HG03108 (cell line): Measurements from ENCODE around the gene CXorf65.

Experiments used
- ATAC-seq: cut with Tn5 transposase; IDR thresholded peaks from one replicate; pipeline ENCODE4 v1.9.1; 2021; ENCODE audit warnings: moderate library complexity; ENCODE audit not compliant: unreplicated experiment

CXorf65 gene

DNA sequence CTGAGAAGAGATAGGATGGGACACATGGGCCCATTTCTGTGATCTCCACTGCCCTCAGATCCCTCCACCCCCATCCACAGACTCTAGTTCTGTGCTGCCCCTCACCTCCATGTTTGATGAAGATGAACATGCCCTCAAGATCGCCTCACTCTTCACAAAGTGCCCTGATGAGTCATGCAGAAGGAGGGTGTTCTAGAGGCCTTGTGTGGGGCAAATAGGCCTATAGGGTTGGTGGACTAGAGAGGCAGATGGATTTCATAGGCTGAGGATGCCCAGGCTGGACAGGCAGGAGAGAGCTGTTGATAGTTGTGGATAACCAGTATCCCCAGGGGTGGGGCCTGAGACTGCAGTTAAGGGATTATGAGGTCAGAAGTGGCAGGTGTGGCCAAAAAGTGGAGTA, at the start of gene CXorf65:
TSS of gene CXorf65 (minus strand) at position 314 of the 400 bp plus-strand sequence. CDS start at position 130, 184 bp downstream.
- no peak for ATAC-seq

DNA sequence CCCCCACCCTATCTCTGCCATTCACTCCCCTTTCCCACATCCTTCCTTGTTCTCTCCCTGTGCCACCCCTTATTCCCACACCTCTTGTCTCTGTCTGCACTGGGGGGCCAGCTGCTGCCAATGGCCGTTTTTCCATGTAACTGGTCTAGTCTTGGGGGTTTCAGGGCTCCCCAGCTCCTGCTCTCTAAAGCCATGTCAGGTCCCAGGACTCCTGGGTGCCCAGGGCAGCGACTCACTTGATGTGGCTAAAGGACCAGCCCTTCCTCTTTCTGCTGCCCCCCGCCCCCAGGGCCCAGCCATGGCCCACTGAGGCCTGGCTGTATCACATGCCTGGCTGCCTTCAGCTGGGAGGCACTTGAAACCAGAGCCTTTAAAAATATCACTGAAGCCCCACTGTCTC, 48.1 kb upstream of the CXorf65 start:
- ATAC-seq: no peak

GRCh38 chrX:71154196-71154595, 47.7 kb upstream of the CXorf65 start:
- ATAC-seq: no peak

DNA sequence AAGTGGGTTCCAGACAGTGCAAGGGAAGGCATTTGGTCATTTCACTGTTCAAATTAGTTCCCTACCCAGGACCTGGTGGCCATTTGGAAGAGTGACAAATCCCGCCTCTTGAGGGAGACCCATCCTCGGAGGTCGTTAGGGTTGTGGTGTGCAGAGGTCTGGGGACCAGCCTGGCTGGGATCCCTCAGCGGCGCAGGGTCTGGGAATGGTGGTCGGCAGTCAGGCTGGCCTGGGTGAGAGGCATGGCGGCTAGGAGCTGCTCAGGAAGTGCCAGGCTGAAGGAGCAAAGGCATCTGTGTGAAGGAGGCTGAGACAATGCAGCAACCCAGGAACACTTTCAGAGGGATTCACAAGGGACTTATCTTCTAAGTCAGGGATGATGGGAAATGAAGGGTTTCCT, 44.8 kb upstream of the CXorf65 start:
- ATAC-seq: no peak

DNA sequence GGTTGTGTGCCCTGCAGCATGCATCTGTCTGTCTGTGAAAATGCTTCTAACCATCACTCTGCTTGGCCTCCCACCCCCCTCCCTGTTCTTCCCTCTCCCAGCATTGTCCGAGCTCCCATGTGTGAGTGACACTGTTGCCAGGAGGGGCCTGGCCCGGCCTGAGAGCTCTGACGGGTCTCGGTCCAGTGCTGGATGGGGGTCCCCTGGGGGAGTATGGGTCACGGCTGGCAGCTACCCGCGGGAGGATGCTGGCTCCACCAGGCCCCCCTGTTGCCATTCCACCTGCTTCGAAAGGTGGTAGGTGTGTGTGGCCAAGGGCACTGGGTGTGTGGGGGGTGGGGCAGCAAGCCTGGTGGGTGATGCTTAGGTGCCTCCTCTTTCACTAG, 41.7 kb upstream of the CXorf65 start:
- no peak for ATAC-seq

DNA sequence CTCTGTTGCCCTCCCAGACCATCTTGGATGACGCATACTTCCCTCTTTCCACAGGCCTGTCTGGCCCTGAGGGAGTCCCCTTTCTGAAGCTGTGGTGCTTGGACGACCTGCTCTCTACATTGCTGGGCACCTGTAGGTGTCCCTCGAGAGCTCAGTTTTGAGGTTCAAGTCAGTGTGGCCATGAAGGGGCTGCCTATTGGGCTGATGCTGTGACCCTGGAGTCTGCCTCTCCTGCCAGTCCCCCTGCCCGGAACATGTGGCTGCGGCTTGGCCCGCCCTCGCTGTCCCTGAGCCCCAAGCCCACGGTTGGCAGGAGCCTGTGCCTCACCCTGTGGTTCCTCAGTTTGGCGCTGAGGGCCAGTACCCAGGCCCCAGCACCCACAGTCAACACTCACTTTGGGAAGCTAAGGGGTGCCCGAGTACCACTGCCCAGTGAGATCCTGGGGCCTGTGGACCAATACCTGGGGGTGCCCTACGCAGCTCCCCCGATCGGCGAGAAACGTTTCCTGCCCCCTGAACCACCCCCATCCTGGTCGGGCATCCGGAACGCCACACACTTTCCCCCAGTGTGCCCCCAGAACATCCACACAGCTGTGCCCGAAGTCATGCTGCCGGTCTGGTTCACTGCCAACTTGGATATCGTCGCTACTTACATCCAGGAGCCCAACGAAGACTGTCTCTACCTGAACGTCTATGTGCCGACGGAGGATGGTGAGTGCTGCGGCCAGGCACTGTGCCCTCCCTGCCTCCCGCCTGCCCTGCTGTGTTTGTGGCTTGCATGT, 41.1 kb upstream of the CXorf65 start:
- no peak for ATAC-seq

DNA sequence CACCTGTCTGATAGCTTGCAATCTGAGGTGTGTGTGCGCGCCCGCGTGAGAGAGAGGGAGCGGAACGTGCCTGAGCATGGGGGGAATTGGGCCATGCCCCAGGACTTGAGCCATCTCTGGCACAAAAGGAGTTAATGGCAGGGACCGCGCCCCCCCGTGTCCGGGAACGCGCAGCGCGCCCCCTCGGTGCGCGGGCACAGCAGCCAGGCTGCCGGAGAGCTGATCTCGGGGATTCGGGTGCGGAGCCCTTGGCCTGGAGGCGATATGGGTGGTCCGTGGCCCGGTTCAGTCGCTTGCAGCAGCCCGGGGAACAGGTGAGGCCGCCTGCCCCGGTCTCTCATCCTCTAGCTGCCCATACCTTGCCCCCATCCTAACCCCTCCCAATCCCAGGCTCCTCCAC, 38.1 kb upstream of the CXorf65 start, which contains the start of gene NLGN3:
TSS of gene NLGN3 (plus strand) at position 191 of the 400 bp plus-strand sequence. CDS start 2,909 bp downstream, outside the sequence.
- no peak for ATAC-seq

DNA sequence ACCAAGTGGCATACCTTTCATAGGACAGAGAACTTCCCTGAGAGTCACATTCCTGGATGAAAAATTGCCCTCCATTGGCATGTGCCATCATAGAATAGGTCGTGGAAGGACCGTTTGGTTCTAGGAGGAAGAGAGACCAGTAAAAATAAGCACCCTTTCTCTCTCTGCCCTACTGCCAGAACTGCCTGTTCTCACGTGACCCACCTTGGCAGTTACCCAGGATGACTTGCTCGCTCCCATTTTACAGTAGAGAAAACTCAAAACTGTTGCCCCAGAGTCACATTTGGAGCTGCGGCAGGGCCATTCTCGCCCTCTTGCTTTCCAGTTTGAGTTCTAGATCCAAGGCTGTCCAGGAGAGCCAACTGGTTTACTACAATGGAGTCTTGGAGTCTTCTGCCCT, 37.0 kb upstream of the CXorf65 start:
- no peak for ATAC-seq

GRCh38 chrX:71140440-71140839, 33.9 kb upstream of the CXorf65 start:
- no peak for ATAC-seq

DNA sequence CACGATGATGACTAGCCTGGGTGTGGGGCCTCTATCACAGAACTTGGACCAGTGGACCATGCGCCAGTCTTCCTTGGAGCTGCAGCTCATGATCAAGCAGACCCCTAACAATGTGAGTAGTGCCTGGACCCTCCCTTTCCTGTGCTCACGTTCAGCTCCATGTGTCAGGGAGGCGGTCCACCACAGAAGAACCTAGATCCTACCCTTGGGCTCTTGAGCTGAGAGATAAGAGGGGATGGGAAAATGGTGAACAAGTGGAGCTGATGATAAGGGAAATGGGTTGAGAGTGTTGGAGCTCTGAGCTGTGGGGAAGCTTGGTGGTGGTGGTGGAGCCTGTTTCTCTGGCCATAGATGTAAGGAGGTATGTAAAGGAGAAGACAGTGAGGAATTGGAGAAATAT, 25.0 kb upstream of the CXorf65 start:
- no peak for ATAC-seq

- ATAC-seq: no peak
Observed at GRCh38 chrX:71128915-71129765, 22.6 kb upstream of the CXorf65 start.

DNA sequence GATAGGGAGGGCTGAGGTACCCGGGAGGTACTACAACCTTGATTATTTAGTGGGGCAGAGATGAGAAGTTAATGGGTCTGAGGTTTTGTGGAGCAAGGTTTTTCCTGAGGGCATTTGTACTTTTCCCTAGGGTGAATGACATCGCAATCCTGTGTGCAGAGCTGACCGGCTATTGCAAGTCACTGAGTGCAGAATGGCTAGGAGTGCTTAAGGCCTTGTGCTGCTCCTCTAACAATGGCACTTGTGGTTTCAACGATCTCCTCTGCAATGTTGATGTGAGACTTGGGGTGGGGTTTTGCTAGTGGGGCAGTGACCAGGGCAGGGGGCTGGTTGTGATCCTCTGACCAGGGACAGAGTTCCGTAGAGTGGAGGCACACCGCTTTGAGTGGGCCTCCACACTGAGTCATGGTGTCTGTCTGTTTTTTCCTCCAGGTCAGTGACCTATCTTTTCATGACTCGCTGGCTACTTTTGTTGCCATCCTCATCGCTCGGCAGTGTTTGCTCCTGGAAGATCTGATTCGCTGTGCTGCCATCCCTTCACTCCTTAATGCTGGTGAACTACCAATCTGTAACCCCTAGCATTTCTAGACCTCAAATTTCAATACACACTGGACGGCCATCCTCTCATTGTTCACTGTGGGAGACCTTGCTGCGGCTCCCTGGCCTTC, 21.8 kb upstream of the CXorf65 start:
- ATAC-seq: no peak

DNA sequence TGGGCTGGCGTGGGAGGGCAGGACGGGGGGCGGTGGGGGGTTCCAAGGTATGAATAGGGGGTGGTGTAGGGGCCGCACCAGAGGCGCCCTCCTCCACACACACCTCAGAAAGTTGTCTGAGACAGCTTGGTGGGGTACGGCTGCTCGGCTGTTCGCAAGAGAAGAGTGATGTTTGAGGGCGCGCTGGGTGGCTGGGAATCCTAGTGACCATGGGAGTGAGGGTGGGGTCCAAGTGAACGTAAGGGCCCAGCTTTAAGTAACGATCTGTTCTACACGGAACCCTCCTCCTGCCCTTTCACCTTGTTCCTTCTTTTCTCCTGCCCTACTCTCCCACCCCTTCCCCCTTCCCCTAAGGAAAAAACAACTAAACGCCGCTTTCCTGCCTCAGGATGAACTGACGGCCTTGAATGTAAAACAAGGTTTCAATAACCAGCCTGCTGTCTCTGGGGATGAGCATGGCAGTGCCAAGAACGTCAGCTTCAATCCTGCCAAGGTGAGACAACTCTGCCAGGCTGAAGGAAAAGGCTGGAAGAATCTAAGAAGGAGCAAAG, 12.5 kb upstream of the CXorf65 start:
- ATAC-seq: no peak

GRCh38 chrX:71118032-71118984, 11.8 kb upstream of the CXorf65 start, which contains the start of gene MED12:
Gene MED12 (plus strand): TSS chrX:71118596. CDS start chrX:71118755, 159 bp downstream.
- ATAC-seq: peak; percentile 94

DNA sequence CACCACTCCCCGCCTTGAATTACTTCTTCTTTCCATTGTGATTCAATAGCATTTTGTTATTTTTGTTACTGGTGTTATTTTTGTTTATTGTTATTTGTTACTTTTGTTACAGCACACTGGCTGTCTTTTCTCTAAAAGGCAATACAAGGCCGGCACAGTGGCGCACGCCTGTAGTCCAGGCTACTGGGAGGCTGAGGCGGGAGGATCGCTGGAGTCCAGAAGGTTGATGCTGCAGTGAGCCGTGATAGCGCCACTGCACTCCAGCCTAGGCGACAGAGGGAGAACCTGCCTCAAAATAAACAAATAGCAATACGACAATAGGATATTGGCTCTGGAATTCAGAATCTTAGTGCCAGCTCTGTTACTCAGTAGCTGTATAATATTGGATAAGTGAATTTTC, 10.8 kb upstream of the CXorf65 start:
- no peak for ATAC-seq

DNA sequence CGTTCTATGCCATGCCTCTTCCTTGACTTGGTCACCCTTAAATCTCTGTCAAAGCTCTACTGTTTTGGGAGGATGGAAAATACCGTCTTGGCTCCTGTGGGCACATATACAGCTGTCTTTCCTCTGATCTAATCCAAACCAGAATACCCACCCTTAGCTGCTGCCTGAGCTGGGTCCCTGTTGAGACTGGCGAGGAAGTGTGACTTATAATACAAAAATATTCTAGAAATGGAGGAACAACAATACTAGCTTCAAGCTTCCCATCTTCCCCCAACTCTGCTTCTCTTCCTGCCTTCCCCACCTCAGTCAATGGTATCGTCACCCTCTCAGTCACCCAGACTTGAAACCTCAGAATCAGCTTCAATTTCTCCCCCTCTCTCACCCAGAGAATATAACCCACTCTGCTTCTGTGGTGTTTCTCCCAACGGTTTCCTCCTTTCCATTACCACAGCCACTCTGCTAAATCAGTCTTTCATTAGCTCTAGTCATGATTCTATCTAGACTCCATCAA, 5.4 kb upstream of the CXorf65 start:
- ATAC-seq: no peak

GRCh38 chrX:71111141-71111843, 4.8 kb upstream of the CXorf65 start, which contains the start of gene IL2RG:
Gene IL2RG (minus strand): TSS chrX:71111577. CDS start chrX:71111539, 38 bp downstream.
- ATAC-seq: peak; percentile 88

DNA sequence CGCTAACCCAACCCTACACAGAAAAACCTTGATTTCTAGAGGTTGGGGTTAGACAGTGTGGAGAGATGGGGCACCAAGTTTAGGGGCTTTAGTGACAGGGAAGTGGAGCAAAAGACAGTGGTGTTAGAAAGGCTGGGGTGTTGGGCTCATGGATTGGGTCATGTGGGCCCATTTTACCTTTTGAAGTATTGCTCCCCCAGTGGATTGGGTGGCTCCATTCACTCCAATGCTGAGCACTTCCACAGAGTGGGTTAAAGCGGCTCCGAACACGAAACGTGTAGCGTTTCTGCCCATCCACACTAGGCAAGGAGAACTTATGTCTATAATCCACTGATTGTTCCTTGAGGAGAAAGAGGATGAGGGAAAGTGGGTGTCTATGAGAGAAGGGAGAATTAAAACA, 2.5 kb upstream of the CXorf65 start:
- no peak for ATAC-seq

GRCh38 chrX:71107762-71108360, 1.3 kb upstream of the CXorf65 start:
- no peak for ATAC-seq
